IPS-15b (cell line): ENCODE results near the gene ZNF451.

Experiments
- H3K27me3 ChIP-seq: one replicate; pipeline ENCODE4 v1.6.1; 2013; ENCODE audit warnings: low read length; ENCODE audit not compliant: control insufficient read depth, insufficient read depth
- H3K36me3 ChIP-seq: one replicate; pipeline ENCODE4 v1.6.1; 2013; ENCODE audit warnings: low read length; ENCODE audit not compliant: control insufficient read depth, insufficient read depth
- H3K4me1 ChIP-seq: one replicate; pipeline ENCODE4 v1.6.1; 2013; ENCODE audit warnings: mild to moderate bottlenecking, low read length; ENCODE audit not compliant: control insufficient read depth, insufficient read depth
- H3K4me3 ChIP-seq: one replicate; pipeline ENCODE4 v1.5.1; 2013; ENCODE audit warnings: low read depth, low read length
- H3K9ac ChIP-seq: one replicate; pipeline ENCODE4 v1.6.1; 2013; ENCODE audit warnings: low read depth, mild to moderate bottlenecking, low read length
- H3K9me3 ChIP-seq: one replicate; pipeline ENCODE4 v1.6.1; 2013; ENCODE audit warnings: mild to moderate bottlenecking, low read length; ENCODE audit not compliant: control insufficient read depth, insufficient read depth

The ZNF451 gene

DNA sequence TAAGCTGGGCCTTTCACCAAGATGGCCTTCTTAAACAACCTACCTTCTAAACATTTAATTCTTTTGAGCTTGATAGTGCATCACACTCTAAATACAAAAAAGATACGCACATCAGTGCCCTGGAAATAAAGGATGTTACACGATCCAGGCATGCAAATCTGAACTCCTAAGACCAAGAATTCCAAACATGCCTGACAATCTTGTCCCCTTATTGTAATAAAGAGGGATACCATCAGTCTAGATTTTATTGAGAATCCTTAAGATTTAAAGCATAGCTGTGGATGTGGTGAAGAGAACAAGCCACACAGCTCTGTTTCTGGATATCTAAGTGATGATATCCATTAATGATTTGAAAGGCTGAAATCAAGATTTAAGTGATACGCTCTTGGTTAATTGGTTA is 13.0 kb downstream of the ZNF451 start:
- Histone ChIP-seq H3K36me3 (peaks cover 16% of the 10 kb centered on the region), H3K4me3 (no peak overlapping the region), H3K9ac (no peak overlapping the region), H3K4me1 (no peaks in the 10 kb centered on the region), H3K9me3 (no peaks in the 10 kb centered on the region), H3K27me3 (no peaks in the 10 kb centered on the region)

- Histone ChIP-seq H3K4me1 (peaks cover 8% of the 10 kb centered on the region), H3K9me3 (no peaks in the 10 kb centered on the region), H3K36me3 (peaks cover 16% of the 10 kb centered on the region), H3K9ac (no peak overlapping the region), H3K4me3 (no peak overlapping the region), H3K27me3 (no peaks in the 10 kb centered on the region)
Observed at GRCh38 chr6:57104336-57104735, 14.3 kb downstream of the ZNF451 start.

- H3K4me1 ChIP-seq, result peaks cover 8% of the 10 kb centered on the region
- H3K27me3 ChIP-seq, result no peaks in the 10 kb centered on the region
- peaks cover under 1% of the 10 kb centered on the region for H3K36me3 ChIP-seq
Observed at GRCh38 chr6:57106990-57107389, 17.0 kb downstream of the ZNF451 start.

GRCh38 chr6:57108691-57109090 is 18.7 kb downstream of the ZNF451 start:
- H3K27me3 ChIP-seq, result no peaks in the 10 kb centered on the region
- no peaks in the 10 kb centered on the region for H3K9me3 ChIP-seq
- no peak overlapping the region for H3K9ac ChIP-seq
- peaks cover 8% of the 10 kb centered on the region for H3K4me1 ChIP-seq
- H3K36me3 ChIP-seq, result no peaks in the 10 kb centered on the region
- H3K4me3 ChIP-seq, result no peak overlapping the region

More at GRCh38 chr6:57106990-57107389, 17.0 kb downstream of the ZNF451 start:
- Histone ChIP-seq H3K4me3 (no peak overlapping the region), H3K9me3 (no peaks in the 10 kb centered on the region), H3K9ac (no peak overlapping the region)

DNA sequence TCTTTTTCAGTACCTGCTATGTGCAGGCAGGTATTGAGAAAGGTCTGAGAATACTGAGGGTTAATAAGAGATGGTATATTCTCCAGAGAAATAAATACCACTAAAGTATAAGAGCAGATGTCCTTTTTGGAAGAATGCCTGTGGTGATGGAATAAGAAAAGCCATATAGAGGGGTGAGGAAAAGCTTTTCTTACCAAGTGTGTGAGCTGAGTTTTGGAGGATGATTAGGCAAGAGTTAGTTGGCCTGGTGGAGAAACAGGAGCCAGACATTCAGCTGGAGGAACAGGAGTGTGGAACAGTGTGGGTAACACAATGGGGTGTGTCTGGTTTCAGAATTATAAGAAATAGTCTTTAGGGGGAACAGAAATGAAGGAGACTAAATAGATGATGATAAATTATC is 19.9 kb downstream of the ZNF451 start:
- Histone ChIP-seq H3K27me3 (no peaks in the 10 kb centered on the region), H3K36me3 (no peaks in the 10 kb centered on the region), H3K4me1 (peaks cover 8% of the 10 kb centered on the region), H3K4me3 (no peak overlapping the region), H3K9ac (no peak overlapping the region), H3K9me3 (no peaks in the 10 kb centered on the region)

DNA sequence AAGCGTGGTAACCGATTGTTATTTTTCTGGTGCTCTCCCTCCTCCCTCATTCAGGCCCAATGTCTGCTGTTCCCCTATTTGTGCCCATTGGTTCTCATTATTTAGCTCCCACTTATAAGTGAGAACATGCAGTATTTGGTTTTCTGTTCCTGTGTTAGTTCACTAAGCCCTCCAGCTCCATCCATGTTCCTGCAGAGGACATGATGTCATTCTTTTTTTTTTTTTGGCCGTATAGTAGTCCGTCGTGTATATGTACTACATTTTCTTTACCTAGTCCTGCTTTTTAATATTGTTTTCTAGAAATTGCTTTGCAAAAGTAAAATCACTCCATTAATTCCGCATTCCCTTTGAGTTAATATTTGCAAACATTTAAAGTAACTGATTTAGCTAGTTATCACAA is 23.1 kb downstream of the ZNF451 start:
- Histone ChIP-seq H3K9me3 (no peaks in the 10 kb centered on the region), H3K4me3 (no peak overlapping the region), H3K9ac (no peak overlapping the region), H3K27me3 (no peaks in the 10 kb centered on the region), H3K4me1 (peaks cover 8% of the 10 kb centered on the region), H3K36me3 (no peaks in the 10 kb centered on the region)

DNA sequence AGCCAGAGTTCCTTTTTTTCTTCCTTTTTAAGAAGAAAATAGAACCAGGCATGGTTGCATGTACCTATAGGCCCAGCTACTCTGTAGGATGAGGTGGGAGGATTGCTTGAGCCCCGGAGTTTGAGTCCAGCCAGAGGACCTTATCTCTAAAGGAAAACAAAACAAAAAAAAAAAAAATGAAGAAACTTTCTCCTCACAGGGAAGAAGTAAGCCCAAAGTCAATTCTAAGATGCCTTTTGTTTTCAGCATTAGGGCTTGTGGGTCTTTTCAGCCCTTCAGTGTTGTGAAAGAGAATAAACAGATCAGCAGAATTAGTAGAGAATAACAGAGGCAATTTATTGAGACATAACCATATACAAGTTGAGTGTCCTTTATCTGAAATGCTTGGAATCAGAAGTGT is 26.8 kb downstream of the ZNF451 start:
- H3K4me3 ChIP-seq, result no peak overlapping the region
- H3K4me1 ChIP-seq, result no peaks in the 10 kb centered on the region
- no peaks in the 10 kb centered on the region for H3K27me3 ChIP-seq

DNA sequence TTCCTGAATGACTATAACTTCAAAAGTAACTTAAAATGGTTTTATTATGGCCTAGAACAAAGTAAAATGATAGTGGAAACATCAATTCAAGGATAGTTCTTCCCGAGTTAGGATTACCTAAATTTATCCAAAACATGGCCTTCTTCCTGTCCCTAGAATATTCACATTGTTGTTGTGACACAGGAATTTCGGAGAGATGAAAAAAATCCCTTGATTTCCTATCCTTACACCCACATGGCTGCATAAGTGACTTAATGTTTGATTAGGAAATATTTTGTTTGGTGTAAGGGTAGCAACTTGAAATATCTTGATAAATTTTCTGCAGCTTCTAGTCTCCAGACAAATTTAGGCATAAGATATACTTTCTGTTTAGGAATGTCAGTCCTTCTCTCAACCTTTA is 27.8 kb downstream of the ZNF451 start:
- H3K36me3 ChIP-seq, result no peaks in the 10 kb centered on the region
- no peaks in the 10 kb centered on the region for H3K27me3 ChIP-seq
- H3K4me1 ChIP-seq, result no peaks in the 10 kb centered on the region
- no peaks in the 10 kb centered on the region for H3K9me3 ChIP-seq
- H3K9ac ChIP-seq, result no peak overlapping the region
- H3K4me3 ChIP-seq, result no peak overlapping the region

More for the DNA sequence above, 26.8 kb downstream of the ZNF451 start:
- H3K36me3 ChIP-seq, result no peaks in the 10 kb centered on the region
- no peak overlapping the region for H3K9ac ChIP-seq
- H3K9me3 ChIP-seq, result no peaks in the 10 kb centered on the region

GRCh38 chr6:57123111-57123510 is 33.1 kb downstream of the ZNF451 start:
- Histone ChIP-seq H3K36me3 (no peaks in the 10 kb centered on the region), H3K4me3 (no peak overlapping the region)

GRCh38 chr6:57127763-57128162 is 37.8 kb downstream of the ZNF451 start:
- Histone ChIP-seq H3K27me3 (no peaks in the 10 kb centered on the region), H3K9ac (no peak overlapping the region), H3K36me3 (no peaks in the 10 kb centered on the region), H3K4me3 (no peak overlapping the region), H3K4me1 (no peaks in the 10 kb centered on the region), H3K9me3 (no peaks in the 10 kb centered on the region)

More at GRCh38 chr6:57123111-57123510, 33.1 kb downstream of the ZNF451 start:
- H3K4me1 ChIP-seq, result no peaks in the 10 kb centered on the region
- H3K27me3 ChIP-seq, result no peaks in the 10 kb centered on the region
- H3K9ac ChIP-seq, result no peak overlapping the region
- no peaks in the 10 kb centered on the region for H3K9me3 ChIP-seq

DNA sequence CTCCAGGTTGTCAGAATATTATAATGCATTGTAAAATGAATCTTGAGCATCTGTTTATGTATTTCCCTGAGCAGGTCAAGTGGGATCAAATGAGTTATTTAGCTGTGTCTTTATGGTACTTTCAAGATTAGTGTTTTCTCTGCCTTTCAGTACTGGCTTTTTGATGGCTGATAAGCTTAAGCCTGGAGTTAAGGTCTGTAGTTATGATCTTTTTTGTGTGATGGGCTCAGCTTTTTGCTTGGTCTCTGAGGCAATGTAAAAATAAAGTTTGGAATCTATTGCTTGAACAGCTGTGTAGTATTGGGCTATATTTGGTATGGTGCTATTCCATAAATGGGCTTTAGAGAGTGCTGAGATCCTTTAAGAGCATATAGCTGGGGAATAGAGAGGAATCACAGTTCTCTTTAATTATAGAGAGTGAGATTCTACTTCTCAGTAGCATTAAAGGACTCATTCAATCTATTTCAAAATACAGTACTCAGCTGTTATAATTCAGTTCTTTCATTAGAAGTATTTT is 40.7 kb downstream of the ZNF451 start:
- H3K27me3 ChIP-seq, result no peaks in the 10 kb centered on the region
- no peaks in the 10 kb centered on the region for H3K36me3 ChIP-seq
- H3K4me1 ChIP-seq, result no peaks in the 10 kb centered on the region
- no peaks in the 10 kb centered on the region for H3K9me3 ChIP-seq
- H3K9ac ChIP-seq, result no peak overlapping the region
- H3K4me3 ChIP-seq, result no peak overlapping the region

DNA sequence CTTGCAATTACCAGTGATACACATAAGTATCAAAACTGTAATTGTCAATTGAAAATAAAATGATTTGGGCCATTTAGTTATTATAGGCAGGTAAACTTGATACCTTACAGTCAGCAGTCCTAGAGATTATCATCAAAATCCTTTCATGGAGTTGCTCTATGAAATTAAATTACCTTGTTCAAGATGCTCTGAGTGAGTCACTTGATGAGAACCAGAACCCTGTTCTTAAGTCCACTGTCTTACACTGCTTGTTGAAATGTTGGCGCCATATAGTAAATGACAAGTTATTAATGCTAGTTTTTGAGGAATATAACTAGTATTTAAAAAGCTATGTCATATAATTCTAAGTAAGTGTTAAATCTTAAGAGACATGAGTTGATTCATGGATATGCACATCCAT is 45.0 kb downstream of the ZNF451 start:
- H3K27me3 ChIP-seq, result no peaks in the 10 kb centered on the region
- H3K36me3 ChIP-seq, result no peaks in the 10 kb centered on the region
- H3K4me1 ChIP-seq, result no peaks in the 10 kb centered on the region

More for the DNA sequence above, 45.0 kb downstream of the ZNF451 start:
- Histone ChIP-seq H3K9ac (no peak overlapping the region), H3K9me3 (no peaks in the 10 kb centered on the region), H3K4me3 (no peak overlapping the region)
